Activated CD8-positive, alpha-beta T cell treated with anti-CD3 and anti-CD28 coated beads for 36 hours (primary cell): ENCODE results near the gene TSPAN1. TPM values are rescaled to one million over a fixed set of nuclear protein-coding genes. Genes with fewer than 3 reads are reported as not detected.

Experiments
- ATAC-seq: fragments of 200-7000 bp; cut with Tn5 transposase; one replicate; pipeline ENCODE4 v1.10.0; 2021; ENCODE audit warnings: mild to moderate bottlenecking, moderate library complexity
- CTCF ChIA-PET: fragments of 350-600 bp; sonication (Branson Sonifier 250); formaldehyde crosslinking; loops from one replicate; lab custom pipeline; 2021; ENCODE audit warnings: antibody characterized with exemption; lab: Charles Lee
- POLR2A ChIA-PET: fragments of 350-600 bp; sonication (Branson Sonifier 250); formaldehyde crosslinking; loops from one replicate; lab custom pipeline; 2021; ENCODE audit warnings: antibody characterized with exemption; lab: Charles Lee
- DNase-seq: peaks from one replicate; pipeline ENCODE4 v3.0.0-alpha.2; 2020
- H3K27ac Mint-ChIP-seq: one replicate; pipeline ENCODE4 v1.8.0; 2021; ENCODE audit warnings: mild to moderate bottlenecking, mixed read lengths
- H3K27me3 Mint-ChIP-seq: one replicate; pipeline ENCODE4 v1.8.0; 2021; ENCODE audit warnings: mixed read lengths
- H3K36me3 Mint-ChIP-seq: one replicate; pipeline ENCODE4 v1.8.0; 2021; ENCODE audit warnings: low read depth, mixed read lengths
- H3K4me1 Mint-ChIP-seq: one replicate; pipeline ENCODE4 v1.8.0; 2021; ENCODE audit warnings: low read depth, mixed read lengths
- H3K4me3 Mint-ChIP-seq: one replicate; pipeline ENCODE4 v1.8.0; 2021; ENCODE audit warnings: mild to moderate bottlenecking, moderate library complexity, mixed read lengths
- H3K9me3 Mint-ChIP-seq: one replicate; pipeline ENCODE4 v1.8.0; 2021; ENCODE audit warnings: mixed read lengths
- intact Hi-C: fragments of 100-400 bp; cut with micrococcal nuclease; formaldehyde crosslinking; loops from one replicate; pipeline ENCODE4 v1.10.0; 2022
- total RNA-seq, 2 experiments: library from RNA; stranded (reverse); gene quantifications; one replicate each; pipeline ENCODE4 v1.2.3, GENCODE V29; 2021
- TF ChIP-seq, protein P1 (sequence below): fragments of 200-600 bp; IDR thresholded peaks from one replicate; pipeline ENCODE4 v1.8.0; 2022; ENCODE audit warnings: antibody characterized with exemption, mild to moderate bottlenecking

Gene TSPAN1
- total RNA-seq, 2 experiments from 2014 or later = not detected

- Mint-ChIP-seq H3K27me3 (no peaks in the 10 kb centered on the region), H3K4me3 (no peak overlapping the region), H3K27ac (no peak overlapping the region), H3K9me3 (no peaks in the 10 kb centered on the region), H3K4me1 (no peaks in the 10 kb centered on the region), H3K36me3 (no peaks in the 10 kb centered on the region)
- ChIA-PET CTCF (interaction anchor here (1.0 kb wide), 1 partner anchor 106 kb away, joined by 3 read pairs; no protein-coding TSS in a partner anchor), POLR2A (interaction anchor here (0.7 to 1.5 kb wide), 2 partner anchors 13 kb away, joined by 3 read pairs; no protein-coding TSS in a partner anchor)
- ATAC-seq (no peak), DNase-seq (no peak)
- TF ChIP-seq, protein P1, sequence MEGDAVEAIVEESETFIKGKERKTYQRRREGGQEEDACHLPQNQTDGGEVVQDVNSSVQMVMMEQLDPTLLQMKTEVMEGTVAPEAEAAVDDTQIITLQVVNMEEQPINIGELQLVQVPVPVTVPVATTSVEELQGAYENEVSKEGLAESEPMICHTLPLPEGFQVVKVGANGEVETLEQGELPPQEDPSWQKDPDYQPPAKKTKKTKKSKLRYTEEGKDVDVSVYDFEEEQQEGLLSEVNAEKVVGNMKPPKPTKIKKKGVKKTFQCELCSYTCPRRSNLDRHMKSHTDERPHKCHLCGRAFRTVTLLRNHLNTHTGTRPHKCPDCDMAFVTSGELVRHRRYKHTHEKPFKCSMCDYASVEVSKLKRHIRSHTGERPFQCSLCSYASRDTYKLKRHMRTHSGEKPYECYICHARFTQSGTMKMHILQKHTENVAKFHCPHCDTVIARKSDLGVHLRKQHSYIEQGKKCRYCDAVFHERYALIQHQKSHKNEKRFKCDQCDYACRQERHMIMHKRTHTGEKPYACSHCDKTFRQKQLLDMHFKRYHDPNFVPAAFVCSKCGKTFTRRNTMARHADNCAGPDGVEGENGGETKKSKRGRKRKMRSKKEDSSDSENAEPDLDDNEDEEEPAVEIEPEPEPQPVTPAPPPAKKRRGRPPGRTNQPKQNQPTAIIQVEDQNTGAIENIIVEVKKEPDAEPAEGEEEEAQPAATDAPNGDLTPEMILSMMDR = no peak
- intact Hi-C loops = no loop called here
Observed at GRCh38 chr1:46152016-46152415, 22.9 kb upstream of the TSPAN1 start.

DNA sequence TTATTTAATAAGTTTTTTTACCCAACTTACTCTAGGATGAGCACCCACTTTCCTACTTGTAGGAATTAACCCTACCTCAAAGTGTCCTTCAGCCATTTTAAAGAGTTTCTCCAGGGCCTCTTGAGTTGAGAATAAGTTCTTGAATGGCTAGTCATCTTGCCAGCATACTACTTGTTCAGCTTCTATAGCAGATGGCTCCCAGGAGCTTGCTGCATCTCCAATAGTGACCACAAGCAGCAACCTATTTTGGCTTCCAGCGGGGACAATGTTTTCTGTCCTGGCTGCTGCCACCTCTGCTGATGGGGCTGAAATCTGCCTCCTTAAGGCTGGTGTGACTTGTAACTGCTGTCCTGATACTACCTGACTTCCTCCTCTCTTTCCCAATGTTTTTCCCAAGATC, 21.7 kb upstream of the TSPAN1 start:
- Mint-ChIP-seq H3K4me3 (no peak overlapping the region), H3K36me3 (no peaks in the 10 kb centered on the region), H3K4me1 (no peaks in the 10 kb centered on the region), H3K27me3 (no peaks in the 10 kb centered on the region), H3K27ac (no peak overlapping the region), H3K9me3 (no peaks in the 10 kb centered on the region)
- TF ChIP-seq, protein P1 = no peak
- no peak for ATAC-seq
- ChIA-PET POLR2A (no interaction called here), CTCF (no interaction called here)
- DNase-seq = no peak
- intact Hi-C loops = no loop called here

- no peak for ATAC-seq
Observed at GRCh38 chr1:46153732-46154131, 21.2 kb upstream of the TSPAN1 start.

GRCh38 chr1:46157916-46158311, 17.0 kb upstream of the TSPAN1 start:
- ChIA-PET POLR2A (interaction anchor here (0.9 to 1.2 kb wide), 2 partner anchors 9 to 61 kb away, joined by 3 to 5 read pairs; no protein-coding TSS in a partner anchor), CTCF (interaction anchor here (2.3 kb wide), 1 partner anchor 66 kb away, joined by 8 read pairs; no protein-coding TSS in a partner anchor)
- H3K27me3 Mint-ChIP-seq = no peaks in the 10 kb centered on the region
- intact Hi-C loops = no loop called here
- no peaks in the 10 kb centered on the region for H3K36me3 Mint-ChIP-seq
- no peak for DNase-seq
- no peak overlapping the region for H3K4me3 Mint-ChIP-seq
- no peak overlapping the region for H3K27ac Mint-ChIP-seq
- no peaks in the 10 kb centered on the region for H3K9me3 Mint-ChIP-seq
- TF ChIP-seq, protein P1 = no peak
- no peaks in the 10 kb centered on the region for H3K4me1 Mint-ChIP-seq
- ATAC-seq = no peak

More at GRCh38 chr1:46153732-46154131, 21.2 kb upstream of the TSPAN1 start:
- Mint-ChIP-seq H3K4me1 (no peaks in the 10 kb centered on the region), H3K27ac (no peak overlapping the region), H3K27me3 (no peaks in the 10 kb centered on the region), H3K4me3 (no peak overlapping the region), H3K36me3 (no peaks in the 10 kb centered on the region), H3K9me3 (no peaks in the 10 kb centered on the region)
- DNase-seq = no peak
- TF ChIP-seq, protein P1 = no peak
- CTCF ChIA-PET = no interaction called here
- intact Hi-C loops = no loop called here
- POLR2A ChIA-PET = no interaction called here

GRCh38 chr1:46158312-46159281, 16.3 kb upstream of the TSPAN1 start:
- intact Hi-C loops = no loop called here
- Mint-ChIP-seq H3K27ac (no peak overlapping the region), H3K4me1 (no peaks in the 10 kb centered on the region), H3K4me3 (no peak overlapping the region), H3K27me3 (no peaks in the 10 kb centered on the region), H3K9me3 (no peaks in the 10 kb centered on the region), H3K36me3 (no peaks in the 10 kb centered on the region)
- DNase-seq (no peak), ATAC-seq (no peak)
- ChIA-PET POLR2A (no interaction called here), CTCF (interaction anchor here (2.3 kb wide), 1 partner anchor 65 kb away, joined by 8 read pairs; no protein-coding TSS in a partner anchor)
- TF ChIP-seq, protein P1 = no peak
